ENCODE results near the gene NHLH2.

DNA sequence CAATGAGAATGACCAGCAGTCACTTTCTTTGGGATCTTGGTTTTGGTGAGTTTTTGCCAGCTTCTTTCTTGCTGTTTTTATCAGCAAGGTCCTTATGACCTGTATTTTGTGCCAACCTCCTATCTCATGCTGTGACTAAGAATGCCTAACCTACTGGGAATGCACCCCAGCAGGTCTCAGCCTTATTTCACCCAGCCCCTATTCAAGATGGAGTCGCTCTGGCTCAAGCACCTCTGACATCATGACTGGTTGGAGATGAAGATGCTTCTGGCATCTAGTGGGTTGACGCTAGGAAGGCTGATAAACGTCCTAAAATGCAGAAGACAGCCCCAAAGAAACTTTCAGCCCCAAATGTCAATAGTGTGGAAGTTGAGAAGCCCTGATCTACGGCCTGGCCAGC is 33.6 kb upstream of the NHLH2 start:
- TF ChIP-seq, protein P1, sequence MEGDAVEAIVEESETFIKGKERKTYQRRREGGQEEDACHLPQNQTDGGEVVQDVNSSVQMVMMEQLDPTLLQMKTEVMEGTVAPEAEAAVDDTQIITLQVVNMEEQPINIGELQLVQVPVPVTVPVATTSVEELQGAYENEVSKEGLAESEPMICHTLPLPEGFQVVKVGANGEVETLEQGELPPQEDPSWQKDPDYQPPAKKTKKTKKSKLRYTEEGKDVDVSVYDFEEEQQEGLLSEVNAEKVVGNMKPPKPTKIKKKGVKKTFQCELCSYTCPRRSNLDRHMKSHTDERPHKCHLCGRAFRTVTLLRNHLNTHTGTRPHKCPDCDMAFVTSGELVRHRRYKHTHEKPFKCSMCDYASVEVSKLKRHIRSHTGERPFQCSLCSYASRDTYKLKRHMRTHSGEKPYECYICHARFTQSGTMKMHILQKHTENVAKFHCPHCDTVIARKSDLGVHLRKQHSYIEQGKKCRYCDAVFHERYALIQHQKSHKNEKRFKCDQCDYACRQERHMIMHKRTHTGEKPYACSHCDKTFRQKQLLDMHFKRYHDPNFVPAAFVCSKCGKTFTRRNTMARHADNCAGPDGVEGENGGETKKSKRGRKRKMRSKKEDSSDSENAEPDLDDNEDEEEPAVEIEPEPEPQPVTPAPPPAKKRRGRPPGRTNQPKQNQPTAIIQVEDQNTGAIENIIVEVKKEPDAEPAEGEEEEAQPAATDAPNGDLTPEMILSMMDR (IDR thresholded peaks at IDR 0.05; ENCODE audit: insufficient read depth, low read depth, low read length), result no peak
- no peak for TF ChIP-seq EZH2 (IDR thresholded peaks at IDR 0.05; ENCODE audit: insufficient read depth, low read length)
